Activated CD4-positive, alpha-beta T cell treated with anti-CD3 and anti-CD28 coated beads for 1 hour (primary cell): ENCODE data around the gene L3HYPDH.

Source experiments
- DNase-seq: peaks from one replicate; pipeline ENCODE4 v3.0.0-alpha.2; 2020

The L3HYPDH gene

GRCh38 chr14:59424341-59425071 is 59.7 kb downstream of the L3HYPDH start:
- no peak for DNase-seq
